Suppressor macrophage treated with lipopolysaccharide for 1 hour (primary cell): ENCODE data around the gene CDR2.

Source experiments
- DNase-seq, 3 donors: peaks; one replicate each; pipeline ENCODE4 v3.0.0-alpha.2; 2020 to 2022

Gene CDR2

GRCh38 chr16:22323173-22323958 is 51.1 kb downstream of the CDR2 start:
- DNase-seq = no peak

GRCh38 chr16:22322741-22323140 is 51.7 kb downstream of the CDR2 start:
- DNase-seq = no peak

GRCh38 chr16:22322021-22322471 is 52.4 kb downstream of the CDR2 start:
- no peak for DNase-seq

- peak; percentile 73 to 83 (median 83) for DNase-seq
Measured at GRCh38 chr16:22321340-22322001, 52.9 kb downstream of the CDR2 start.

- DNase-seq = no peak
Measured at GRCh38 chr16:22320572-22321339, 53.7 kb downstream of the CDR2 start.

- DNase-seq = peak; percentile 54 to 72 (median 67)
Measured at GRCh38 chr16:22318690-22319358, 55.6 kb downstream of the CDR2 start.

GRCh38 chr16:22317625-22318024 is 56.8 kb downstream of the CDR2 start:
- DNase-seq = no peak

- no peak for DNase-seq
Measured at GRCh38 chr16:22317001-22317530, 57.4 kb downstream of the CDR2 start.

- no peak for DNase-seq
Measured at GRCh38 chr16:22316411-22316811, 58.0 kb downstream of the CDR2 start.

- DNase-seq = no peak
Measured at GRCh38 chr16:22315979-22316378, 58.4 kb downstream of the CDR2 start.

GRCh38 chr16:22314661-22315626 is 59.5 kb downstream of the CDR2 start:
- no peak for DNase-seq

- DNase-seq = no peak
Measured at GRCh38 chr16:22313876-22314470, 60.4 kb downstream of the CDR2 start.

GRCh38 chr16:22312897-22313781 is 61.3 kb downstream of the CDR2 start:
- DNase-seq = no peak

GRCh38 chr16:22311520-22311919 is 62.9 kb downstream of the CDR2 start:
- no peak for DNase-seq

- DNase-seq = no peak
Measured at GRCh38 chr16:22308824-22309520, 65.4 kb downstream of the CDR2 start.

GRCh38 chr16:22307838-22308237 is 66.6 kb downstream of the CDR2 start:
- no peak for DNase-seq

- DNase-seq = no peak
Measured at GRCh38 chr16:22306788-22307187, 67.6 kb downstream of the CDR2 start.

- no peak for DNase-seq
Measured at GRCh38 chr16:22304411-22304810, 70.0 kb downstream of the CDR2 start.

- no peak for DNase-seq
Measured at GRCh38 chr16:22302776-22303363, 71.5 kb downstream of the CDR2 start.
